ENCODE measurements around the gene UCN3.

GRCh38 chr10:5370493-5371352, 6.0 kb downstream of the UCN3 start:
- TF ChIP-seq GATA2 (IDR thresholded peaks at IDR 0.05; ENCODE audit: low read depth, low read length) (no peak), GATA3 (IDR thresholded peaks at IDR 0.05; ENCODE audit: low read depth, low read length) (no peak)
